Breast epithelium (tissue), 3 donors: ENCODE results near the gene HHLA2.

ENCODE experiments used
- POLR2A ChIP-seq: fragments of 450-650 bp; IDR thresholded peaks from one replicate; pipeline ENCODE4 v1.6.1; 2016; ENCODE audit warnings: antibody characterized with exemption, mild to moderate bottlenecking, moderate library complexity
- TF ChIP-seq, protein P1 (sequence below), 3 donors: fragments of 450-650 bp; IDR thresholded peaks; one replicate each; pipeline ENCODE4 v1.5.1; 2016 to 2017; ENCODE audit warnings: antibody characterized with exemption in 3 of 3, mild to moderate bottlenecking in 3 of 3, moderate library complexity in 3 of 3

DNA sequence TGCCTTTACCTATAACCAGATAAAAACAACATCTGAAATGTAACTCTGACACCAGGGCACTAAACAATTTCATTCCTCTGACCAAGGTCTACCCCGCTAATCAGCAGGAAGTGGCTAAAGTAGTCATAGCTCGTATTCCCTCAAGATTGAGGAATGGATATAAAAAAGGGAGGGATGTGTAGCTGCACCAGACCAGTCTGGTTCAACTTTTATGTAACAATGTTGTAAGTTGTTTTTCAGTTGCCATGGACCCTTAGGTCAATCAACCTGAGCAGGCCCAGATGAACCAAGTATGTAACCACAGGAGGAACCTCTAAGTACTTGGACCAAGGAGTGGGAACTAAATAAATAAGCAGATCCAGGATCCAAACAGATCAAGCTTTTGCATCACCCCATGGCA lies 45.7 kb upstream of the HHLA2 start:
- TF ChIP-seq, protein P1, sequence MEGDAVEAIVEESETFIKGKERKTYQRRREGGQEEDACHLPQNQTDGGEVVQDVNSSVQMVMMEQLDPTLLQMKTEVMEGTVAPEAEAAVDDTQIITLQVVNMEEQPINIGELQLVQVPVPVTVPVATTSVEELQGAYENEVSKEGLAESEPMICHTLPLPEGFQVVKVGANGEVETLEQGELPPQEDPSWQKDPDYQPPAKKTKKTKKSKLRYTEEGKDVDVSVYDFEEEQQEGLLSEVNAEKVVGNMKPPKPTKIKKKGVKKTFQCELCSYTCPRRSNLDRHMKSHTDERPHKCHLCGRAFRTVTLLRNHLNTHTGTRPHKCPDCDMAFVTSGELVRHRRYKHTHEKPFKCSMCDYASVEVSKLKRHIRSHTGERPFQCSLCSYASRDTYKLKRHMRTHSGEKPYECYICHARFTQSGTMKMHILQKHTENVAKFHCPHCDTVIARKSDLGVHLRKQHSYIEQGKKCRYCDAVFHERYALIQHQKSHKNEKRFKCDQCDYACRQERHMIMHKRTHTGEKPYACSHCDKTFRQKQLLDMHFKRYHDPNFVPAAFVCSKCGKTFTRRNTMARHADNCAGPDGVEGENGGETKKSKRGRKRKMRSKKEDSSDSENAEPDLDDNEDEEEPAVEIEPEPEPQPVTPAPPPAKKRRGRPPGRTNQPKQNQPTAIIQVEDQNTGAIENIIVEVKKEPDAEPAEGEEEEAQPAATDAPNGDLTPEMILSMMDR (IDR thresholded peaks at IDR 0.05), result no peak
- no peak for TF ChIP-seq POLR2A
